ENCODE measurements around the gene ADCY9. TPM values are rescaled to one million over a fixed set of nuclear protein-coding genes. Genes with fewer than 3 reads are reported as not detected.

ADCY9 gene
- total and polyA plus RNA-seq, 2 donors from 2014 or later = 6.8 to 23.7 TPM

DNA sequence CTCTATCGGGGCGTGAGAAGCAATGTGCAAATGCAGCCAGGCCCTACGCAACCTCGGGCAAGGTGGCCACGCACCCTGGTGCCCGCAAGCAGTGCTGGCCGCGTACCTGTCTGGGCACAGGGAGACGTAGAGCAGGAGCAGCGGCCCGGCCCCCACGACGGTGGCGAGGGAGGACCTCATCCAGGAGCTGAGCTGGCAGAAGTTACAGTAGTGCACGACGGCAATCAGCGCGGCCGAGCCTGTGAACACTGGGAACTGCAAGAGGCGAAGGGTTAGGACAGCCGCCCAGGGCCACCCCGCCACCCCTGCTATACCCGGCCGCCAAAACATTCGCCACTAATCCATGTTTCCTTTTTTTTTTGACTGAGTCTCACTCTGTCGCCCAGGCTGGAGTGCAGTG lies 138.9 kb downstream of the ADCY9 start:
- Histone ChIP-seq H3K9ac (ENCODE audit: low read length in 3 of 3) (no peak overlapping the region), H3K36me3 (ENCODE audit: control insufficient read depth in 2 of 3, insufficient read depth in 3 of 3, low read length in 3 of 3) (peaks cover 0 to 15% (median 7%) of the 10 kb centered on the region in 3 donors), H3K27me3 (ENCODE audit: control insufficient read depth, insufficient read depth, low read length) (no peaks in the 10 kb centered on the region), H3K27ac (ENCODE audit: low read depth in 2 of 2, low read length in 2 of 2) (no peak overlapping the region), H3K4me3 (ENCODE audit: low read length in 3 of 3) (no peak overlapping the region), H3K4me1 (ENCODE audit: control insufficient read depth in 2 of 3, insufficient read depth in 2 of 3, low read depth in 1 of 3, low read length in 3 of 3) (no peaks in the 10 kb centered on the region), H3K9me3 (ENCODE audit: control insufficient read depth in 2 of 3, insufficient read depth in 1 of 3, low read length in 3 of 3) (no peaks in the 10 kb centered on the region)
- FAIRE-seq (no peak), DNase-seq (peak in 1 of 5 donors; percentile 64)
- TF ChIP-seq, protein P1, sequence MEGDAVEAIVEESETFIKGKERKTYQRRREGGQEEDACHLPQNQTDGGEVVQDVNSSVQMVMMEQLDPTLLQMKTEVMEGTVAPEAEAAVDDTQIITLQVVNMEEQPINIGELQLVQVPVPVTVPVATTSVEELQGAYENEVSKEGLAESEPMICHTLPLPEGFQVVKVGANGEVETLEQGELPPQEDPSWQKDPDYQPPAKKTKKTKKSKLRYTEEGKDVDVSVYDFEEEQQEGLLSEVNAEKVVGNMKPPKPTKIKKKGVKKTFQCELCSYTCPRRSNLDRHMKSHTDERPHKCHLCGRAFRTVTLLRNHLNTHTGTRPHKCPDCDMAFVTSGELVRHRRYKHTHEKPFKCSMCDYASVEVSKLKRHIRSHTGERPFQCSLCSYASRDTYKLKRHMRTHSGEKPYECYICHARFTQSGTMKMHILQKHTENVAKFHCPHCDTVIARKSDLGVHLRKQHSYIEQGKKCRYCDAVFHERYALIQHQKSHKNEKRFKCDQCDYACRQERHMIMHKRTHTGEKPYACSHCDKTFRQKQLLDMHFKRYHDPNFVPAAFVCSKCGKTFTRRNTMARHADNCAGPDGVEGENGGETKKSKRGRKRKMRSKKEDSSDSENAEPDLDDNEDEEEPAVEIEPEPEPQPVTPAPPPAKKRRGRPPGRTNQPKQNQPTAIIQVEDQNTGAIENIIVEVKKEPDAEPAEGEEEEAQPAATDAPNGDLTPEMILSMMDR (IDR thresholded peaks at IDR 0.05; ENCODE audit: borderline replicate concordance, extremely low read depth, insufficient read depth) = no peak
- intact Hi-C loops (cut with DNase I) = no loop called here

DNA sequence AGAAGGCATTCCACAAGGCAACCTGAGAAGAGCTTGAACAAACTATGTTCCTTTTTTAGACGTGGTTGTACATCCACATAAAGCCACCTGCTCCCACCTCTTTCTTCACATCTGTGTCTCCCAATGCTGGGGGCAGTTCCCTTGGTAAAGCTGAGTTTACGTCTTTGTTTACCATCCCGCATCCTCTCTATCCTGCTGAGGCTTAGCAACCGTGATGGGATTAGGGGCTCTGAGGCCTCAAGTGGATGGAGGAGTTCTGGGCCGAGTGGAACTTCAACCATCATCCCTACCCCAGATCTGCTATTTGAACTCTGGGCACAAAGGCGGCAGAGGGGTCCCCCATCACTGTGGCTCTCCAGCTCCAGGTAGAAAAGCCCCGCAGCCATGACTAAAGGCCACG lies 141.5 kb downstream of the ADCY9 start:
- intact Hi-C loops (cut with DNase I) = no loop called here
- no peak overlapping the region for H3K9ac ChIP-seq (ENCODE audit: low read length in 3 of 3)
- H3K4me1 ChIP-seq (ENCODE audit: control insufficient read depth in 2 of 3, insufficient read depth in 2 of 3, low read depth in 1 of 3, low read length in 3 of 3) = no peaks in the 10 kb centered on the region
- peaks cover 0 to 22% (median 7%) of the 10 kb centered on the region in 3 donors for H3K36me3 ChIP-seq (ENCODE audit: control insufficient read depth in 2 of 3, insufficient read depth in 3 of 3, low read length in 3 of 3)
- DNase-seq (peak in 1 of 5 donors; percentile 30), FAIRE-seq (no peak)
- no peak overlapping the region for H3K27ac ChIP-seq (ENCODE audit: low read depth in 2 of 2, low read length in 2 of 2)
- H3K9me3 ChIP-seq (ENCODE audit: control insufficient read depth in 2 of 3, insufficient read depth in 1 of 3, low read length in 3 of 3) = no peaks in the 10 kb centered on the region
- no peak overlapping the region for H3K4me3 ChIP-seq (ENCODE audit: low read length in 3 of 3)
- H3K27me3 ChIP-seq (ENCODE audit: control insufficient read depth, insufficient read depth, low read length) = no peaks in the 10 kb centered on the region
- TF ChIP-seq, protein P1 (IDR thresholded peaks at IDR 0.05; ENCODE audit: borderline replicate concordance, extremely low read depth, insufficient read depth) = no peak

DNA sequence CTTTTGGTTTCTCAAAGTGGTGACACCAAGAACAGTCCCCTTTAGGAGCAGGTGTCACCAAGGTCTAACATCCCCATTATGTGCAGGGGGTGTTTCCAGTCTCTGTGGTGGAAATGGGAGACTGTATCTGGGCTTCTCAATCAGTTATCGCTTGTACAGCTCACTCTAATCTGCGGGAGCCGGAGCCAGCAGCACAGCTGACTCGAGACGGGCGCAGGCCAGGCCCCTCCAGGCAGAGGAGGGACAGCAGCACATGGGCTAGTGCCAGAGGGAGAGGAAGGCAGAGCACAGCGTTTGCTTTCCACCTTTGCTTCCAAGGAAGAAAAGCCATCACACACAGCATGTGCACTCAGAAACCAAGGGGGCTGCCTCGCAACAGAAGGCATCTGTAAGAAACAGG lies 144.5 kb downstream of the ADCY9 start:
- H3K27me3 ChIP-seq (ENCODE audit: control insufficient read depth, insufficient read depth, low read length) = no peaks in the 10 kb centered on the region
- peak in 1 of 5 donors; percentile 55 for DNase-seq
- no peaks in the 10 kb centered on the region for H3K4me1 ChIP-seq (ENCODE audit: control insufficient read depth in 2 of 3, insufficient read depth in 2 of 3, low read depth in 1 of 3, low read length in 3 of 3)
- no peak overlapping the region for H3K4me3 ChIP-seq (ENCODE audit: low read length in 3 of 3)
- no peaks in the 10 kb centered on the region for H3K9me3 ChIP-seq (ENCODE audit: control insufficient read depth in 2 of 3, insufficient read depth in 1 of 3, low read length in 3 of 3)
- intact Hi-C loops (cut with DNase I) = no loop called here
- FAIRE-seq = no peak
- H3K36me3 ChIP-seq (ENCODE audit: control insufficient read depth in 2 of 3, insufficient read depth in 3 of 3, low read length in 3 of 3) = peaks cover 0 to 18% (median 2%) of the 10 kb centered on the region in 3 donors
- TF ChIP-seq, protein P1 (IDR thresholded peaks at IDR 0.05; ENCODE audit: borderline replicate concordance, extremely low read depth, insufficient read depth) = no peak
- H3K27ac ChIP-seq (ENCODE audit: low read depth in 2 of 2, low read length in 2 of 2) = no peak overlapping the region
- H3K9ac ChIP-seq (ENCODE audit: low read length in 3 of 3) = no peak overlapping the region

DNA sequence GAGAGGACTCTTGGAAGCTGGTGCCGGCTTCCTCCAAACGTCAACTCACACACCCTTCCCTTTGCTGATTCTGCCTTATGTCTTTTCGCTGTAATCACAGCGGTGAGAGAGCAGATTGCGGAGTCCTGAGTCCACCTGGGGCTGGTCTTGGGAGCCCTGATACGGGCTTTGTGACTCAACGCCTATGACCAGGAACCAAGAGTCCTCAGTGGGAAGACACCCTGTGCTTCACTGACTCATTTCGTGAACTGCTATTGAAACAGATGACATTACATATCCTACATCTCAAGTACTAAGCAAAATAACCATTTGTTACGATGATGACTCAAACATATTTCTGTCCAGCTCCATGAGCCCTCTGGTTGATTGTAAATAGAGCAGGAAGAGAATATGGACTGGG lies 145.0 kb downstream of the ADCY9 start:
- intact Hi-C loops (cut with DNase I) = no loop called here
- Histone ChIP-seq H3K4me3 (ENCODE audit: low read length in 3 of 3) (no peak overlapping the region), H3K9me3 (ENCODE audit: control insufficient read depth in 2 of 3, insufficient read depth in 1 of 3, low read length in 3 of 3) (no peaks in the 10 kb centered on the region), H3K4me1 (ENCODE audit: control insufficient read depth in 2 of 3, insufficient read depth in 2 of 3, low read depth in 1 of 3, low read length in 3 of 3) (no peaks in the 10 kb centered on the region), H3K27ac (ENCODE audit: low read depth in 2 of 2, low read length in 2 of 2) (no peak overlapping the region), H3K9ac (ENCODE audit: low read length in 3 of 3) (no peak overlapping the region), H3K27me3 (ENCODE audit: control insufficient read depth, insufficient read depth, low read length) (no peaks in the 10 kb centered on the region), H3K36me3 (ENCODE audit: control insufficient read depth in 2 of 3, insufficient read depth in 3 of 3, low read length in 3 of 3) (peaks cover 0 to 18% (median 5%) of the 10 kb centered on the region in 3 donors)
- FAIRE-seq (no peak), DNase-seq (no peak)
- TF ChIP-seq, protein P1 (IDR thresholded peaks at IDR 0.05; ENCODE audit: borderline replicate concordance, extremely low read depth, insufficient read depth) = no peak

Data from kidney (tissue), 14 donors.